Breast epithelium (tissue), 4 donors: ENCODE measurements around the gene BRINP3. TPM values are rescaled to one million over a fixed set of nuclear protein-coding genes. Genes with fewer than 3 reads are reported as not detected.

Experiments
- DNase-seq, 2 donors: peaks; one replicate each; pipeline ENCODE4 v3.0.0-alpha.2; 2019; ENCODE audit warnings: low spot score in 2 of 2
- H3K27ac ChIP-seq, 2 donors: fragments of 200-600 bp; sonication (generic) in 1 of 2; one replicate each; pipeline ENCODE4 v1.5.1; 2016 to 2019; ENCODE audit warnings: mild to moderate bottlenecking in 1 of 2
- H3K27me3 ChIP-seq, 2 donors: fragments of 200-600 bp; sonication (generic) in 1 of 2; one replicate each; pipeline versions ENCODE4 v1.5.1 to v1.6.0; 2017 to 2019; ENCODE audit warnings: control low read depth in 1 of 2, mild to moderate bottlenecking in 1 of 2
- H3K36me3 ChIP-seq: fragments of 200-600 bp; one replicate; pipeline ENCODE4 v1.5.1; 2019
- H3K4me1 ChIP-seq, 2 donors: fragments of 200-600 bp; sonication (generic); one replicate each; pipeline ENCODE4 v1.5.1; 2016 to 2019; ENCODE audit warnings: control low read depth in 1 of 2
- H3K4me3 ChIP-seq, 3 donors: fragments of 200-600 bp; sonication (generic); 1 replicate in 2 of 3; 2 replicates in 1 of 3; pipeline ENCODE4 v1.5.1; 2016 to 2019; ENCODE audit warnings: mild to moderate bottlenecking in 3 of 3, moderate library complexity in 2 of 3
- H3K9me3 ChIP-seq, 2 donors: fragments of 200-600 bp; sonication (generic) in 1 of 2; one replicate each; pipeline ENCODE4 v1.5.1; 2016 to 2019; ENCODE audit warnings: control low read depth in 1 of 2
- CTCF ChIP-seq, 3 donors: fragments of 450-650 bp; IDR thresholded peaks; one replicate each; pipeline ENCODE4 v1.5.1; 2016 to 2017; ENCODE audit warnings: antibody characterized with exemption in 3 of 3, mild to moderate bottlenecking in 3 of 3, moderate library complexity in 3 of 3
- POLR2A ChIP-seq: fragments of 450-650 bp; IDR thresholded peaks from one replicate; pipeline ENCODE4 v1.6.1; 2016; ENCODE audit warnings: antibody characterized with exemption, mild to moderate bottlenecking, moderate library complexity
- POLR2AphosphoS5 ChIP-seq, 3 donors: sonication (generic); formaldehyde crosslinking; IDR thresholded peaks; one replicate each; pipeline ENCODE4 v1.6.1; 2017; ENCODE audit warnings: antibody characterized with exemption in 3 of 3
- intact Hi-C: fragments of 100-400 bp; cut with DNase I; formaldehyde crosslinking; loops from one replicate; pipeline ENCODE4 v1.15.1; 2023; ENCODE audit warnings: low total_unique reads
- total RNA-seq, 3 donors: library from RNA; depleted of rRNA; stranded (reverse); fragments of >200 nt; gene quantifications; one replicate each; pipeline ENCODE4 v1.1.0, GENCODE V29; 2016

Gene BRINP3
- total RNA-seq, 3 donors from 2014 or later: 0.29 to 3.6 TPM; not detected in 1

- H3K4me3 ChIP-seq: no peak overlapping the region
- no peak overlapping the region for H3K27ac ChIP-seq
- no peak for TF ChIP-seq POLR2A
- no peak for TF ChIP-seq CTCF (IDR thresholded peaks at IDR 0.05)
- TF ChIP-seq POLR2AphosphoS5 (IDR thresholded peaks at IDR 0.05): no peak
- intact Hi-C loops: no loop called here
- no peak for DNase-seq
- no peaks in the 10 kb centered on the region for H3K27me3 ChIP-seq
- H3K36me3 ChIP-seq: no peaks in the 10 kb centered on the region
- no peaks in the 10 kb centered on the region for H3K9me3 ChIP-seq
- H3K4me1 ChIP-seq: no peaks in the 10 kb centered on the region
These were observed 38.2 kb downstream of the BRINP3 start for GRCh38 chr1:190439447-190439846.

DNA sequence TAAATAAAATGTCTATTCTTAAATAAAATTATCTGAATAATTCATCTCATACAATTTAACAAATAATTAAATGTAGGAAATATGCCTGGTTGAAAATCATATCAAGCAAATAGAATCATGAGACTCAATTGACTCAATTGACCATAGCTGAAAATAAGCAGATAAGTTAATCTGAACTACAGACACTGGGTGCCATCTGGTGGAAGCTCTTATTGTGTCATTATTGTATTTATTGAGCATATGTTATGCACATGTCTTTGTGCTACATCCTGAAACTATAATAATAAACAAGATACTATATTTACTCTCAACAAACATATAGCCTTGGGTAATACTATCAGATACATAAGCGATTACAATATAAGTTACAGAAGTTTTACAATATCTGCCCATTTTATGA, 41.0 kb downstream of the BRINP3 start:
- Histone ChIP-seq H3K27ac (no peak overlapping the region), H3K4me1 (no peaks in the 10 kb centered on the region), H3K36me3 (no peaks in the 10 kb centered on the region), H3K27me3 (no peaks in the 10 kb centered on the region), H3K4me3 (no peak overlapping the region), H3K9me3 (no peaks in the 10 kb centered on the region)
- intact Hi-C loops: no loop called here
- TF ChIP-seq POLR2A (no peak), POLR2AphosphoS5 (IDR thresholded peaks at IDR 0.05) (no peak), CTCF (IDR thresholded peaks at IDR 0.05) (no peak)
- no peak for DNase-seq

GRCh38 chr1:190429932-190430331, 47.7 kb downstream of the BRINP3 start:
- no peaks in the 10 kb centered on the region for H3K4me1 ChIP-seq
- intact Hi-C loops: no loop called here
- no peak overlapping the region for H3K4me3 ChIP-seq
- no peaks in the 10 kb centered on the region for H3K27me3 ChIP-seq
- no peak for DNase-seq
- H3K27ac ChIP-seq: no peak overlapping the region
- TF ChIP-seq CTCF (IDR thresholded peaks at IDR 0.05) (no peak), POLR2AphosphoS5 (IDR thresholded peaks at IDR 0.05) (no peak), POLR2A (no peak)
- H3K9me3 ChIP-seq: no peaks in the 10 kb centered on the region
- no peaks in the 10 kb centered on the region for H3K36me3 ChIP-seq

DNA sequence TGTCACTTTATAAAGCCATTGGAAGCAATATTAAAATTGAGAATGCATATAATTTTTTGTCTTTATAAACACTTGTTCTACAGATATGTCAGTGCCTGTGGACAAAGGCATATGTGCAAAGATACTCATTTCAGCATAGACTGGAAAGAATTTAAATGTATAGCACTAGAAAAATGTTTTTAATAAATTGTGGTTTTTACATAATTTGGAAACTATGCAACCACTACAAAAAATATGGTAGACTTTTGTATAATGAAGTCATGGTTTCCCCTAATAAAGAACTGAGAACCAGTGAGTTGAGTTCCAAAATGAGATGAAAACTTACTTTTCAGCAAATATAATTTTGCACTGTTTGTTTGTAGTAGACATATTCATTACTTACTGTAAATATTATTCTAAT, 48.5 kb downstream of the BRINP3 start:
- DNase-seq: no peak

GRCh38 chr1:190416239-190416638, 61.4 kb downstream of the BRINP3 start:
- TF ChIP-seq POLR2AphosphoS5 (IDR thresholded peaks at IDR 0.05): no peak
- TF ChIP-seq POLR2A: no peak
- no peak for TF ChIP-seq CTCF (IDR thresholded peaks at IDR 0.05)
- Histone ChIP-seq H3K36me3 (no peaks in the 10 kb centered on the region), H3K4me3 (no peak overlapping the region), H3K4me1 (no peaks in the 10 kb centered on the region), H3K27ac (no peak overlapping the region), H3K9me3 (no peaks in the 10 kb centered on the region), H3K27me3 (no peaks in the 10 kb centered on the region)
- no peak for DNase-seq
- intact Hi-C loops: no loop called here

More for the DNA sequence above, 48.5 kb downstream of the BRINP3 start:
- Histone ChIP-seq H3K4me3 (no peak overlapping the region), H3K9me3 (no peaks in the 10 kb centered on the region), H3K4me1 (no peaks in the 10 kb centered on the region), H3K36me3 (no peaks in the 10 kb centered on the region), H3K27me3 (no peaks in the 10 kb centered on the region), H3K27ac (no peak overlapping the region)
- TF ChIP-seq POLR2AphosphoS5 (IDR thresholded peaks at IDR 0.05) (no peak), CTCF (IDR thresholded peaks at IDR 0.05) (no peak), POLR2A (no peak)
- intact Hi-C loops: no loop called here
